GM18511 (cell line): ENCODE measurements around the gene CALM1.

Source experiments
- ATAC-seq: cut with Tn5 transposase; IDR thresholded peaks from one replicate; pipeline ENCODE4 v1.9.1; 2021; ENCODE audit warnings: mild to moderate bottlenecking, moderate library complexity; ENCODE audit not compliant: unreplicated experiment

The CALM1 gene

DNA sequence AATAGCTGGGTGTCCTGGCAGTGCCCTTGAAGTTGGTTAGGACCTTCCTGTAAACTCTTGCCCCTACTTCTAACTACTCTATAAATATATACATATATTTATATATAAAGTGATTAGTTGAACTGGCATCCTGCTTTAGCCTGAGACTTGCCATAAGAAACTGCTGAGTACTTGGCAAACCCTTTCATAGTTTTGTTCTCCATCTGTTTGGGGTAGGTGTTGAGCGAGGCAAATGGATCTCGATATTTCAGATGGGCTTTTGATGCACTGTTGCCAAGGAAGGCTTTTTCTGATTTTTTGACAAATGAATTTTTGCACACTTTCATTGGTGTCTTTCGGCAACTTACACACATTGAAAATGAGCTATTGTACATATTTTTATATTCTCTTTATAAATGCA, 10.4 kb downstream of the CALM1 start:
- ATAC-seq, result no peak

DNA sequence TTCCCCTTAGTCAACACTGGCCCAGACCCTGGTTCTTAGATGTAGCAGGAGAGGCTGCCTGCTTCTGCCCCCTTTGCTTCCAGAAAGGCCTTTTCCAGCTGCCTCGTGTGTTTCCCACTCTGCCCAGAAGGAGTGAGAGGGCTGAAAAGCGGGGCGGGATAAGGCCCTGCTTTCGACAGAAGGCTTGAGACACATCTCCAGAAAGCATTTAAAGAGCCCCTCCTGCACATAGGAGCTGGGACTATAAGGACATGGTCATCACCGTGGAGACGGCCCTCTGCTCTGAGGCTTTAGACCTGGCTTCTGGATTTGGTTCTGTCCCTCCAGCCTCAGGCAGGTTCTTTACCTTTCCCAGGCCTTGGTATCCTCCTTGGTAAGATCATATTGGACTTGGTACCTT, 11.9 kb downstream of the CALM1 start:
- no peak for ATAC-seq

DNA sequence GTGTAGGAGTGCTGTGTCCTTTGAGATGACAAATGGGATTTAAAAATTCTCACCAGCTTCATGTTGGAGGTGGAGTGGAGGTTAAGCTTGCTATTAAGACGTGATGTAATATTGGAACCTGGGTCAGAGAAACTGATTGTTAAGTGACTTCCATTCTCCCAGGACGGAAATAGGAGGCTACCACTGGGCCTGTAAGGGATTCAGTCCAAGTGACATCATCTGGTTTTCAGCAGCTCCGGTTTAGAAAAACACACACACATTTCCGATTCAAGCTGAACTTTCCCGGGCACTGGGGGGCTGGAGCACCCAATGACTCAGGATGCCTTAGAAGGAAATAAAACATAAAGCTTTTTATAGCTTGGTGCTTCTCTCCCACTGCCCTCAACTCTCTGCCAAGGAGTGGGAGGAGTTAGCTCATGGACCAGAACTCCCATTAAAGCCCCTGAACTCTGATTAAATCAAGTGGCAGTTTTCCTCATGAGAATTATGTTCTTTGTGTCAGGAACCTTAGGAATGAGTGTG, 12.4 kb downstream of the CALM1 start:
- no peak for ATAC-seq

- no peak for ATAC-seq
Measured at GRCh38 chr14:90412058-90412457, 15.2 kb downstream of the CALM1 start.

DNA sequence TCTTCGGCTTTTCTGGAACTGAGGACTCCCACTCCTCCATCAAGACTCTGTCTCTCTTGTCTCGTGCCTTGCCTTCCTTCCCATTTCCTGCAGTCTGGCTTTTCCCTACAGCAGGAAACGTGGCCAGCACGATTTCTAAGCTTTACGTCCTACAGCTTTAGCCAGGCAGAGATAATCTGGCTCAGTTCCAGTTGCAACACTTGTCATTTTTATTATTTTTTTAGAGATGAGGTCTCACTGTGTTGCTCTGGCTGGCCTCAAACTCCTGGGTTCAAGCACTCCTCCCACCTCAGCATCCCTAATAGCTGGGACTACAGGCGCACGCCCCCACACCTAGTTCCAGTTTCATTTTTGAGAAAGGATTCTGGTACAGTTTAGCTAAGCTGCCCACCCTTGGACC, 19.9 kb downstream of the CALM1 start:
- no peak for ATAC-seq

- no peak for ATAC-seq
Measured at GRCh38 chr14:90418053-90418452, 21.2 kb downstream of the CALM1 start.

GRCh38 chr14:90419200-90419599, 22.4 kb downstream of the CALM1 start:
- no peak for ATAC-seq

- no peak for ATAC-seq
Measured at GRCh38 chr14:90421001-90421631, 24.3 kb downstream of the CALM1 start.

DNA sequence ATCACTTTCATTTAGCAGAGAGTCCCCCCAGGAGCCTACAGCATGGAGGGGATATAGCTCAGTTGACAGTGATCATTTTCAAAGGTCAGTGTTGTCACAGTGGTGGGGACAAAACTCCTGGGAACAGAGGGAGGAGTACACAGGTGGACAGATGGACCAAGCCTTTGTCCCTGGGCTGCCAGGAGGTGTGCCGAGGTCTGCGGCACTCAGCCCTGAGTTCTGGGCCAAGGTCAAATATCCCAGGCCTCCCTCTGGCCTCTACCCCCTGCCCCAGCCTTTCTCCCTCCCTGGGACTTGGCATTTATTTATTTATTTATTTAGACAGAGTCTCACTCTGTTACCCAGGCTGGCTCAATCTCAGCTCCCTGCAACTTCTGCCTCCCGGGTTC, 24.8 kb downstream of the CALM1 start:
- ATAC-seq, result no peak

DNA sequence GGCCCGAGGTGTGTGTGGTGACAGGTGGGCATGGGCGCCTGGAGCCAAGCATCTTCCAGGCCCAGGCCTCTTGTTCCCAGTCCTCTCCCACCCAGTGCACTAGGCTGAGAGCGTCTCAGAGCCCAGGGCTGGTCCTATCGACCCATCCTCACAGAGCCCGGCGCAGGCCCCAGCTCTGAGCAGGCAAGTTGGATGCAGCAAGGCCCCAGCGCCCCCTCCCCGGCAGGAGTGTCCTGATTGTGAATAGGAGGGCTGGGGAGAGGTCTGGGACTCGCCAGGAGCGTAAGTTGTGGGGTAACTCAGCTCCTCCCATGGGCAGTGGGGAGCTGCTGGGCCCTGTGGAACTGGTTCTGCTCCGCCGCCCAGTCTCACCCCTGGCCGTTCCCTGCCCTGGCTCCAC, 26.3 kb downstream of the CALM1 start:
- no peak for ATAC-seq

- ATAC-seq, result no peak
Measured at GRCh38 chr14:90424075-90424474, 27.2 kb downstream of the CALM1 start.

DNA sequence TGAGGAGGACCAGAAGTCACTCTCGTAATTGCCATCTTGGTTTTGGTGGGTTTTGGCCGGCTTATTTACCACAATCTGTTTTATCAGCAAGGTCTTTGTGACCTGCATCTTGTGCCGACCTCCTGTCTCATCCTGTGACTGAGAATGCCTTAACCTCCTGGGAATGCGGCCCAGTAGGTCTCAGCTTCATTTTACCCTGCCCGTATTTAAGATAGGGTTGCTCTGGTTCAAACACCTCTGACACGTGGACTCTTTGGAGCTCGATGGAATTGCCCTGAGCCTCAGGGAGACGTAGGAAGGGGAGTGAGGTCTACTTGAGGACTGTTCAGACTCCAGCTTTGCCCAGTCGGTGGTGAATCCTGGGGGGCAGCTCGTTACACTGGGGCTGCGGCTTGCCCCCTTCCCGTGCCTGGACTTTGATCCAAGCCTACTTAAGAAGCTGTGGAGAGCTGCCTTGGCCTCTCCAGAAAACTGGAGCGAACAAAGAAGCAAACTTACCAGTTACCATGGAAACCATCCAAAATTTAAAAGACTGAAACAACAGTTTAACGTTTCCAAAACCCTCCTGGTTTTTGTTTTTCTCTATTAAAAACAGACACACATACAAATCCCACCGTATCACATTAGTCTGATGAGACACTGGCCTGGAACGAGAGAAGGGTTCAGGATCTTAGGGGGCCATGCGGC, 28.0 kb downstream of the CALM1 start:
- ATAC-seq, result no peak

DNA sequence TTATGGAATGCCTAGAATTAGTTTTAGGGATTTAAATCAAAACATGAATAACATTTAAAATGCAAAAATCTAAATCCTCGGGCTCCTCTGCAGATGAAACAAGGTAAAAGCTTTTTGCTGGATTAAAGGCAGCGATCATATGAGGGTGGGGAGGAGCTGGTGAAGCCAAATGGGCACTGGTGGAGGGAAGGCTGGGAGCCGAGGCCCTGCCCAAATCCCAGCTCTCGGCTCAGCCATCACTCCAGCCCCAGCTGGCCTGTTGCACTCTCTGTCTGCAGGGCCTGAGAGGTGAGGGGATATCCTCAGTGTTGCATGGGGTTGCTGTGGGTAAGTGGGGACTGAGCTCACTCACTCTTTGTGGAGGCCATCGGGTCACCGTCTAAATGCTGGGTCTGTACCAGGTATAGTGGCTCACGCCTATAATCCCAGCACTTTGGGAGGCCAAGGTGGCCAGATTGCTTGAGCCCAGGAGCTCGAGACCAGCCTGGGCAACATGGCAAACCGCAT, 28.6 kb downstream of the CALM1 start:
- no peak for ATAC-seq

GRCh38 chr14:90426031-90426540, 29.3 kb downstream of the CALM1 start:
- ATAC-seq, result no peak

DNA sequence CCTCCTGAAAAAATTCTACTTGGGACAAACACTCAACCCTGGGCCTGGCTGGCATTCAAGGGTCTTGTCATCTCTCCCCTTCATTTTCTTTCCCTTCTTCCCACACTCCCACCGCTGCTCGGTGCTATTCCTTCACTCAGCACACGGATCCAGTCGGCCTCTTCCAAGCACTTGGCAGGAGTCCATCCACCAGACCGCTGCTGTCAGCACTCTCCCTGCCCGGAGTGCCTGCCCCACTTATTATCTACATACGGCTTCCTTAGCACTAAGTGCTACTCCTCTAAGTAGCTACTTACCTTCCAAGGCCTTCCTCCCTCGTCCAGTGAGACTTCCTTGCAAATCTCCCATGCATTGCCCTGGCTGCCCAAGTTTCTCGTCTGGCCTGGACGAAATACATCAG, 29.8 kb downstream of the CALM1 start:
- no peak for ATAC-seq

GRCh38 chr14:90427848-90428426, 31.1 kb downstream of the CALM1 start:
- no peak for ATAC-seq

GRCh38 chr14:90428676-90429075, 31.8 kb downstream of the CALM1 start:
- ATAC-seq, result no peak

DNA sequence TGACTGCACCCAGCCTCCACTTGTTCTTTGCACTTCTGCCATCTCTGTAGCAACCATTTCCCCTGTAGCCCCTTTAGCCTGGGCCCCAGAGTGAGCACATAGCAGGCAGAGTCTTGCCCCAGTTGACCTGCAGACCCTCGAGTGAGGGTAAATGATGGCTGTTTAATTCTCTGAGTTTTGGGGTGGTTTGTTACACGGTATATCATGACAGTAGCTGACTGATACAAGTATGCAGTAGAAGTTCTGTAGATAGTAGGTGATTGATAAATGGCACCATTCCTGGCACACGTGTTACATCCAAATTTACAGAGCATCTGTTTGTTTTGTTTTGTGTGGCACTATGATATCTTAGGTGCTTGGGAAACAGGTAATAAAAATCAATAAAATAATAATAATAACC, 32.4 kb downstream of the CALM1 start:
- no peak for ATAC-seq

DNA sequence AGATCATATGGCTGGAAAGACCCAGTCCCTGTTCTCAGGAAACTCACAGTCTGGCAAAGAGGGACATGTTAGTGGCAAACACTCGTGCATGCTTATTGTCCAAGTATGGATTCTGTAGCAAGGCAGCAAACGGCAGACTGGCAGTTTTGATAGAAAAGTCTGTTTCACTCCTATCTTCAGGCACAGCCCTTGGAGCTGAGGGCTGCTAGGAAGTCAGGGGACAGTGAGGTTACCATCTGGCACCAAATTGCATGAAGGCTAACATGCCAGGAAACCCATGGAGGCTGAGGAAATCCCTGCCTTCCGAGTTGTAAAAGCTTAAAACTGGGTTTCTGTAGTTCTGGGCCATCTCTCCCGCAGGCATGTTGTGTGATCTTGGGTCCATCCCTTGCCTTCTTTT, 32.9 kb downstream of the CALM1 start:
- ATAC-seq, result no peak

DNA sequence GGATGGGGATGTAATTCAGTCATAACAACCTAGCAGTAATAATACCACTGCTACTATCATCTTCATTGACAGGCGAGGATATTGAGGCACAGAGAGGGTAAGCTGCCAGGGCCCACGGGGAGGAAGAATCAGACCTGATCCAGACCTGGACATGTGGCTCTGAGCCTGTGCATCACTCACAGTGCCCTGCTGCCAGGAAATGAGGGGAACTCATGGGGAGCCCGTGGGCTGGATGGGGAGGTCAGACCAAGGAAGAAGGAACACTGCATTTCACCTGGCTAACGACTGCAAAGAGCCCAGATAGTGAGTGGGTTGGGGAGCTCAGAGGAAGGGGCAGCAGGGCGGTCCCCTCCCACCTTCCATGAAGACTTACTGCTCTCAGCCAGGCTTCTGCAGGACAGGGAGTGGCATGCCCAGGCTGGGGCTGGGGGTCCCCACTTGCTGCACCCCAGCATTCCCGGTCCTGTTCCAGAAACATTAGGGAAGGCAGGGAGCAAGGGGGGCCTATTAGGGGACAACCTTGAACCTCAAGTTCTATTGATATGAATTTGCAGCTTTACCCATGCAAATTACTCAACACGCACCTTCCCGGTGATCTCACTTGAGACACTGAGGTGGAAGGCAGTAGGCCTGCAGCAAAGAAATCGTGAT, 37.7 kb downstream of the CALM1 start:
- ATAC-seq, result no peak

DNA sequence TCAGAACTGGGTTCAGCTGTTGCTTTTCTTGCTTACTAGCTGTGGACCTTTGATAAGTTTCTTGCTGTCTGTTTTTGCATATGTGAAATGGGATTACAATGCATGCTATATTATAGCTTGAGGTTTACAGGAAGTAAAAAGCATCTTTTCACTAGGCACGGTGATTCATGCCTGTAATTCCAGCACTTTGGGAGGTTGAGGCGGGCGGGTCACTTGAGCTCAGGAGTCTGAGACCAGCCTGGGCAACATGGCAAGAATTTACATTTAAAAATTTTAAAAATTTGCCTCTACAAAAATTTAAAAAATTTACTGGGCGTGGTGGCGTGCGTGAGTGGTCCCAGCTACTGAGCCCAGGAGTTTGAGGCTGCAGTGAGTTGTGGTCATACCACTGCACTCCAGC, 42.0 kb downstream of the CALM1 start:
- ATAC-seq, result no peak
